SK-N-SH treated with all-trans-retinoic acid at 6 μM for 48 hours (cell line): Measurements from ENCODE around the gene KIAA1328.

Source experiments
- ATAC-seq: fragments of 200-7000 bp; cut with Tn5 transposase; 3 replicates; pipeline ENCODE4 v1.9.1; 2020; ENCODE audit warnings: mild to moderate bottlenecking, moderate library complexity
- BACH2 ChIP-seq: fragments of 250-450 bp; sonication (Bioruptor Pico); IDR thresholded peaks from 2 replicates; pipeline ENCODE4 v1.9.0; 2021; ENCODE audit warnings: mild to moderate bottlenecking, borderline replicate concordance
- CSDC2 ChIP-seq: fragments of 250-450 bp; sonication (Bioruptor Pico); IDR thresholded peaks from 2 replicates; pipeline ENCODE4 v1.5.0; 2020; ENCODE audit warnings: mild to moderate bottlenecking, moderate library complexity
- CSRNP3 ChIP-seq: fragments of 250-450 bp; sonication (Bioruptor Pico); IDR thresholded peaks from 2 replicates; pipeline ENCODE4 v1.5.1; 2021; ENCODE audit warnings: mild to moderate bottlenecking, moderate library complexity
- ESRRG ChIP-seq: fragments of 250-450 bp; sonication (Bioruptor Pico); IDR thresholded peaks from 2 replicates; pipeline ENCODE4 v1.6.1; 2021; ENCODE audit warnings: mild to moderate bottlenecking
- GLIS3 ChIP-seq: fragments of 250-450 bp; sonication (Bioruptor Pico); IDR thresholded peaks from 2 replicates; pipeline ENCODE4 v1.5.0; 2020; ENCODE audit warnings: mild to moderate bottlenecking, moderate library complexity
- ISL1 ChIP-seq: fragments of 250-450 bp; sonication (Bioruptor Pico); IDR thresholded peaks from 2 replicates; pipeline ENCODE4 v2.1.2; 2022; ENCODE audit warnings: mild to moderate bottlenecking, moderate library complexity
- OSR1 ChIP-seq: fragments of 250-450 bp; sonication (Bioruptor Pico); IDR thresholded peaks from 2 replicates; pipeline ENCODE4 v1.8.0; 2022; ENCODE audit warnings: moderate library complexity, mild to moderate bottlenecking, inconsistent platforms
- PATZ1 ChIP-seq: fragments of 250-450 bp; sonication (Bioruptor Pico); IDR thresholded peaks from 2 replicates; pipeline ENCODE4 v1.8.0; 2020; ENCODE audit warnings: mild to moderate bottlenecking, moderate library complexity, borderline replicate concordance
- POU6F1 ChIP-seq: fragments of 250-450 bp; sonication (Bioruptor Pico); IDR thresholded peaks from 2 replicates; pipeline ENCODE4 v1.8.0; 2021; ENCODE audit warnings: low read depth, mild to moderate bottlenecking, moderate library complexity, borderline replicate concordance
- PPARA ChIP-seq: fragments of 250-450 bp; sonication (Bioruptor Pico); IDR thresholded peaks from 2 replicates; pipeline ENCODE4 v1.5.0; 2020; ENCODE audit warnings: mild to moderate bottlenecking, borderline replicate concordance
- SNAI2 ChIP-seq: fragments of 250-450 bp; sonication (Bioruptor Pico); IDR thresholded peaks from 2 replicates; pipeline ENCODE4 v1.5.0; 2020; ENCODE audit warnings: mild to moderate bottlenecking, moderate library complexity
- TCF4 ChIP-seq: fragments of 250-450 bp; sonication (Bioruptor Pico); IDR thresholded peaks from 2 replicates; pipeline ENCODE4 v1.8.0; 2021; ENCODE audit warnings: mild to moderate bottlenecking, moderate library complexity, borderline replicate concordance
- TOX ChIP-seq: fragments of 250-450 bp; sonication (Bioruptor Pico); IDR thresholded peaks from 2 replicates; pipeline ENCODE4 v1.8.0; 2021; ENCODE audit warnings: mild to moderate bottlenecking, moderate library complexity, borderline replicate concordance
- TSHZ2 ChIP-seq: fragments of 250-450 bp; sonication (Bioruptor Pico); IDR thresholded peaks from 2 replicates; pipeline ENCODE4 v1.5.0; 2020; ENCODE audit warnings: mild to moderate bottlenecking, moderate library complexity
- ZC3H10 ChIP-seq: fragments of 250-450 bp; sonication (Bioruptor Pico); IDR thresholded peaks from 2 replicates; pipeline ENCODE4 v1.5.1; 2021; ENCODE audit warnings: mild to moderate bottlenecking, moderate library complexity
- ZFP30 ChIP-seq: fragments of 450-650 bp; formaldehyde crosslinking; IDR thresholded peaks from 2 replicates; pipeline ENCODE4 v1.5.0; 2022; ENCODE audit warnings: mild to moderate bottlenecking, moderate library complexity
- ZNF565 ChIP-seq: fragments of 450-650 bp; formaldehyde crosslinking; conservative IDR thresholded peaks from 2 replicates; pipeline ENCODE4 v1.5.0; 2020; ENCODE audit warnings: low read depth, mild to moderate bottlenecking, moderate library complexity
- ZNF70 ChIP-seq: fragments of 450-650 bp; formaldehyde crosslinking; IDR thresholded peaks from 2 replicates; pipeline ENCODE4 v1.5.0; 2020; ENCODE audit warnings: mild to moderate bottlenecking, moderate library complexity
- ZNF8 ChIP-seq: fragments of 450-650 bp; formaldehyde crosslinking; IDR thresholded peaks from 2 replicates; pipeline ENCODE4 v1.5.0; 2020; ENCODE audit warnings: mild to moderate bottlenecking, moderate library complexity

KIAA1328 gene

GRCh38 chr18:37184209-37184868, 355.4 kb downstream of the KIAA1328 start:
- no peak for ATAC-seq
- TF ChIP-seq ZNF8 (CRISPR knock-in tag) (no peak), ZFP30 (no peak), PATZ1 (no peak), PPARA (CRISPR knock-in tag) (no peak), GLIS3 (CRISPR knock-in tag) (no peak)

GRCh38 chr18:37188016-37188791, 359.3 kb downstream of the KIAA1328 start:
- no peak for ATAC-seq
- TF ChIP-seq ZNF70 (CRISPR knock-in tag) (no peak), ZC3H10 (no peak), ESRRG (no peak), POU6F1 (no peak), TSHZ2 (CRISPR knock-in tag) (no peak), ISL1 (CRISPR knock-in tag) (no peak), SNAI2 (CRISPR knock-in tag) (no peak), PPARA (CRISPR knock-in tag) (no peak), ZFP30 (no peak), BACH2 (no peak), ZNF8 (CRISPR knock-in tag) (no peak), TOX (no peak), CSDC2 (CRISPR knock-in tag) (no peak), CSRNP3 (CRISPR knock-in tag) (no peak), ZNF565 (no peak), TCF4 (no peak)

GRCh38 chr18:37199741-37200140, 370.8 kb downstream of the KIAA1328 start:
- ATAC-seq: no peak
- no peak for TF ChIP-seq ZNF70 (CRISPR knock-in tag)
- TF ChIP-seq ESRRG: no peak
- TF ChIP-seq CSRNP3 (CRISPR knock-in tag): no peak
- TF ChIP-seq ZNF8 (CRISPR knock-in tag): no peak
- no peak for TF ChIP-seq ZFP30
- no peak for TF ChIP-seq TCF4
- no peak for TF ChIP-seq ZC3H10
- no peak for TF ChIP-seq TSHZ2 (CRISPR knock-in tag)
- no peak for TF ChIP-seq OSR1 (CRISPR knock-in tag)
- no peak for TF ChIP-seq PATZ1
- TF ChIP-seq POU6F1: no peak
- TF ChIP-seq PPARA (CRISPR knock-in tag): no peak
- no peak for TF ChIP-seq ISL1 (CRISPR knock-in tag)
